H1 (cell line): ENCODE results near the gene CTIF. TPM values are rescaled to one million over a fixed set of nuclear protein-coding genes. Genes with fewer than 3 reads are reported as not detected.

Experiments used
- CTCF ChIA-PET: fragments of 300-600 bp; sonication (Branson Sonifier 250); formaldehyde crosslinking; loops from one replicate; lab custom pipeline; 2021; ENCODE audit not compliant: partially characterized antibody; lab: Charles Lee
- POLR2A ChIA-PET: fragments of 300-600 bp; sonication (Branson Sonifier 250); formaldehyde crosslinking; loops from one replicate; lab custom pipeline; 2021; ENCODE audit warnings: inconsistent platforms; ENCODE audit not compliant: partially characterized antibody; lab: Charles Lee
- DNase-seq, 2 experiments: peaks; one replicate each; pipeline versions ENCODE4 v3.0.0 to v3.0.0-alpha.2; 2010 to 2022; ENCODE audit warnings: low spot score in 2 of 2, low read depth in 1 of 2, mixed read lengths in 1 of 2
- FAIRE-seq: peaks from 2 replicates; lab custom pipeline; 2011; peaks lifted over from hg19 to GRCh38; lab: Jason Lieb, UNC
- H2AFZ ChIP-seq: 2 replicates; pipeline ENCODE4 v1.8.1; 2012; ENCODE audit warnings: low read length, inconsistent platforms
- H2AK5ac ChIP-seq: 2 replicates; pipeline ENCODE4 v1.6.1; 2013; ENCODE audit warnings: low read depth, low read length
- H2BK120ac ChIP-seq: replicated peaks from 2 replicates; pipeline ENCODE3; 2013; ENCODE audit warnings: low read depth, low read length, inconsistent platforms
- H2BK12ac ChIP-seq: 2 replicates; pipeline ENCODE4 v1.6.1; 2013; ENCODE audit warnings: low read depth, low read length
- H2BK15ac ChIP-seq: 2 replicates; pipeline ENCODE4 v1.6.1; 2013; ENCODE audit warnings: low read length
- H2BK20ac ChIP-seq: 2 replicates; pipeline ENCODE4 v1.6.1; 2013; ENCODE audit warnings: low read length
- H2BK5ac ChIP-seq: 2 replicates; pipeline ENCODE4 v1.6.1; 2013; ENCODE audit warnings: low read depth, low read length
- H3K14ac ChIP-seq: 2 replicates; pipeline ENCODE4 v1.6.1; 2013; ENCODE audit warnings: inconsistent platforms; ENCODE audit not compliant: insufficient read length
- H3K18ac ChIP-seq: 2 replicates; pipeline ENCODE4 v1.6.1; 2013; ENCODE audit warnings: low read length; ENCODE audit errors: extremely low read depth
- H3K23ac ChIP-seq: 2 replicates; pipeline ENCODE4 v1.6.1; 2013; ENCODE audit warnings: inconsistent platforms; ENCODE audit not compliant: insufficient read length
- H3K23me2 ChIP-seq: 2 replicates; pipeline ENCODE4 v1.6.1; 2013; ENCODE audit warnings: low read depth, low read length
- H3K27ac ChIP-seq: 2 replicates; pipeline ENCODE4 v1.6.1; 2011; ENCODE audit warnings: low read depth, low read length, inconsistent platforms
- H3K27me3 ChIP-seq, 4 experiments: replicated peaks in 1 of 4; 1 replicate in 1 of 4; 2 replicates in 3 of 4; pipeline versions ENCODE4 v1.6.1 to v1.8.1; 2011 to 2013; ENCODE audit warnings: low read length in 3 of 4, mild to moderate bottlenecking in 3 of 4, inconsistent platforms in 2 of 4, mixed read lengths in 2 of 4, moderate library complexity in 1 of 4; ENCODE audit not compliant: control insufficient read depth in 3 of 4, insufficient read depth in 3 of 4; ENCODE audit errors: extremely low read depth in 1 of 4
- H3K36me3 ChIP-seq, 4 experiments: 2 replicates each; pipeline versions ENCODE4 v1.6.1 to v1.8.1; 2011 to 2013; ENCODE audit warnings: mild to moderate bottlenecking in 4 of 4, low read length in 3 of 4, moderate library complexity in 2 of 4, control low read depth in 1 of 4, inconsistent platforms in 1 of 4; ENCODE audit not compliant: insufficient read depth in 4 of 4, control insufficient read depth in 2 of 4
- H3K4ac ChIP-seq: replicated peaks from 2 replicates; pipeline ENCODE3; 2013; ENCODE audit warnings: low read length, low read depth, mixed read lengths, inconsistent platforms; ENCODE audit not compliant: insufficient read length
- H3K4me1 ChIP-seq, 4 experiments: replicated peaks in 1 of 4; 1 replicate in 1 of 4; 2 replicates in 3 of 4; pipeline versions ENCODE4 v1.6.1 to v1.8.1; 2011 to 2013; ENCODE audit warnings: low read length in 3 of 4, inconsistent platforms in 2 of 4, mixed read lengths in 1 of 4; ENCODE audit not compliant: insufficient read depth in 4 of 4, control insufficient read depth in 3 of 4
- H3K4me2 ChIP-seq, 2 experiments: 2 replicates each; pipeline versions ENCODE4 v1.6.1 to v1.8.1; 2011 to 2013; ENCODE audit warnings: low read depth in 2 of 2, low read length in 2 of 2, control low read depth in 1 of 2, inconsistent platforms in 1 of 2, mild to moderate bottlenecking in 1 of 2; ENCODE audit not compliant: insufficient read depth in 1 of 2
- H3K4me3 ChIP-seq, 4 experiments: fragments of 200-600, 300-600 bp in 1 of 4; sonication (generic), shearing (Covaris generic), sonication (Bioruptor Twin) in 1 of 4; 2 replicates each; pipeline versions ENCODE4 v1.5.1 to v1.8.1; 2011 to 2016; ENCODE audit warnings: low read length in 4 of 4, low read depth in 3 of 4, control low read depth in 2 of 4, inconsistent platforms in 2 of 4, mild to moderate bottlenecking in 2 of 4, mixed read lengths in 1 of 4, moderate library complexity in 1 of 4; ENCODE audit not compliant: insufficient read depth in 2 of 4; ENCODE audit errors: extremely low read depth in 1 of 4
- H3K56ac ChIP-seq: replicated peaks from 2 replicates; pipeline ENCODE3; 2013; ENCODE audit warnings: low read depth, mild to moderate bottlenecking, mixed read lengths, low read length, inconsistent platforms; ENCODE audit not compliant: insufficient read length
- H3K79me1 ChIP-seq: 2 replicates; pipeline ENCODE4 v1.6.1; 2013; ENCODE audit warnings: low read depth, low read length, control low read depth
- H3K79me2 ChIP-seq, 2 experiments: 2 replicates each; pipeline versions ENCODE4 v1.6.1 to v1.8.1; 2012 to 2013; ENCODE audit warnings: low read length in 2 of 2, mild to moderate bottlenecking in 2 of 2, inconsistent platforms in 1 of 2; ENCODE audit not compliant: insufficient read depth in 2 of 2, control insufficient read depth in 1 of 2
- H3K9ac ChIP-seq, 4 experiments: replicated peaks in 1 of 4; 1 replicate in 1 of 4; 2 replicates in 3 of 4; pipeline versions ENCODE4 v1.6.1 to v1.8.1; 2011 to 2013; ENCODE audit warnings: low read depth in 3 of 4, low read length in 3 of 4, control low read depth in 2 of 4, mild to moderate bottlenecking in 2 of 4, moderate library complexity in 2 of 4, inconsistent platforms in 1 of 4; ENCODE audit errors: extremely low read depth in 1 of 4
- H3K9me3 ChIP-seq, 2 experiments: 2 replicates each; pipeline versions ENCODE4 v1.6.1 to v1.8.1; 2012 to 2013; ENCODE audit warnings: mild to moderate bottlenecking in 2 of 2, moderate library complexity in 2 of 2, control low read depth in 1 of 2, inconsistent platforms in 1 of 2, low read depth in 1 of 2, low read length in 1 of 2, mixed read lengths in 1 of 2; ENCODE audit not compliant: insufficient read depth in 2 of 2
- H4K20me1 ChIP-seq, 2 experiments: replicated peaks in 1 of 2; 2 replicates each; pipeline versions ENCODE3 to v1.8.1; 2011 to 2013; ENCODE audit warnings: inconsistent platforms in 2 of 2, low read length in 2 of 2, mild to moderate bottlenecking in 1 of 2; ENCODE audit not compliant: insufficient read depth in 2 of 2, control insufficient read depth in 1 of 2
- H4K5ac ChIP-seq: 2 replicates; pipeline ENCODE4 v1.6.1; 2013; ENCODE audit warnings: low read length, low read depth, mixed read lengths, inconsistent platforms; ENCODE audit not compliant: insufficient read length
- H4K8ac ChIP-seq: 2 replicates; pipeline ENCODE4 v1.8.0; 2013; ENCODE audit warnings: mild to moderate bottlenecking, moderate library complexity, low read length, inconsistent platforms; ENCODE audit not compliant: insufficient read depth; ENCODE audit errors: extremely low read depth
- H4K91ac ChIP-seq: replicated peaks from 2 replicates; pipeline ENCODE3; 2013; ENCODE audit warnings: low read length, mixed read lengths, inconsistent platforms; ENCODE audit not compliant: insufficient read length
- ASH2L ChIP-seq: fragments of 200-600, 300-600 bp; sonication (generic); IDR thresholded peaks from one replicate; pipeline ENCODE4 v1.7.1; 2017; ENCODE audit warnings: low read length
- BRCA1 ChIP-seq: IDR thresholded peaks from 2 replicates; pipeline ENCODE4 v1.6.1; 2012; ENCODE audit warnings: low read depth, low read length, improper control_type of control experiment
- CBX8 ChIP-seq: fragments of 300-800, 300-1000 bp; sonication (generic); IDR thresholded peaks from 2 replicates; pipeline ENCODE4 v1.7.1; 2016; ENCODE audit warnings: low read depth, low read length, borderline replicate concordance
- CTBP2 ChIP-seq: IDR thresholded peaks from 2 replicates; pipeline ENCODE4 v1.7.0; 2011; ENCODE audit warnings: borderline replicate concordance, mild to moderate bottlenecking, moderate library complexity, mixed read lengths, low read length; ENCODE audit not compliant: insufficient read depth, insufficient read length
- EGR1 ChIP-seq: IDR thresholded peaks from 2 replicates; pipeline ENCODE4 v1.6.1; 2011; ENCODE audit warnings: low read depth, low read length, borderline replicate concordance
- MAX ChIP-seq: IDR thresholded peaks from 2 replicates; pipeline ENCODE4 v1.6.1; 2012; ENCODE audit warnings: inconsistent platforms
- RNF2 ChIP-seq: fragments of 200-900, 300-1000 bp; sonication (generic); IDR thresholded peaks from 2 replicates; pipeline ENCODE4 v1.7.1; 2016; ENCODE audit warnings: borderline replicate concordance, low read depth, mild to moderate bottlenecking, antibody characterized with exemption, low read length; ENCODE audit not compliant: poor library complexity, severe bottlenecking; ENCODE audit errors: missing control alignments
- SAP30 ChIP-seq: fragments of 300-600 bp; sonication (generic); IDR thresholded peaks from 2 replicates; pipeline ENCODE4 v1.7.1; 2012; ENCODE audit warnings: low read length, moderate library complexity, mild to moderate bottlenecking, inconsistent platforms; ENCODE audit not compliant: insufficient read depth, insufficient replicate concordance
- SIRT6 ChIP-seq: IDR thresholded peaks from one replicate; pipeline ENCODE4 v1.7.1; 2012; ENCODE audit warnings: low read length, inconsistent platforms
- SP1 ChIP-seq: IDR thresholded peaks from 2 replicates; pipeline ENCODE4 v1.6.1; 2011; ENCODE audit warnings: low read depth, low read length
- SRF ChIP-seq: IDR thresholded peaks from 2 replicates; pipeline ENCODE4 v1.6.1; 2011; ENCODE audit warnings: mild to moderate bottlenecking, low read depth, low read length, moderate library complexity
- TCF12 ChIP-seq: IDR thresholded peaks from 2 replicates; pipeline ENCODE4 v1.6.1; 2011; ENCODE audit warnings: low read depth, mild to moderate bottlenecking, low read length
- TEAD4 ChIP-seq: IDR thresholded peaks from 2 replicates; pipeline ENCODE4 v1.6.1; 2012; ENCODE audit warnings: low read depth, low read length, inconsistent platforms, mixed read lengths
- YY1 ChIP-seq: IDR thresholded peaks from 2 replicates; pipeline ENCODE4 v1.6.1; 2011; ENCODE audit warnings: low read depth, mild to moderate bottlenecking, low read length
- WGBS, 2 experiments: shearing (Covaris generic) in 1 of 2; methylation state at CpG; one replicate each; pipeline versions ENCODE4 v1.1.6 to v1.1.7; 2013 to 2015; ENCODE audit warnings: low lambda C conversion rate in 2 of 2, mixed read lengths in 2 of 2, inconsistent platforms in 1 of 2, low coverage in 1 of 2, missing lambda C conversion rate in 1 of 2; ENCODE audit not compliant: insufficient replicate concordance in 2 of 2, insufficient coverage in 1 of 2, insufficient read length in 1 of 2; ENCODE audit errors: extremely low coverage in 1 of 2, missing lambda C conversion rate in 1 of 2; 5-methylcytosine and 5-hydroxymethylcytosine counted together
- polyA plus RNA-seq, 7 experiments: library from polyadenylated mRNA; depleted of rRNA in 3 of 7; stranded (reverse) in 5 of 7; unstranded in 2 of 7; fragments of >200 nt in 5 of 7; fragments of 200-250 nt in 2 of 7; gene quantifications; 1 replicate in 5 of 7; 2 replicates in 1 of 7; 4 replicates in 1 of 7; pipeline versions ENCODE4 v1.2.1 to v1.2.3, GENCODE V29; 2011 to 2013; ENCODE audit warnings: missing spikeins in 2 of 7, mixed read lengths in 2 of 7
- total RNA-seq: library from RNA; stranded (reverse); fragmentation: NEBNext Ultra II Directional; extraction: Animal tissue kit (Norgen Biotek cat#: 25700); gene quantifications from 2 replicates; pipeline ENCODE4 v1.2.1, GENCODE V29; 2021

CTIF gene
- total and polyA plus RNA-seq, 2 of the 8 experiments (the other 6 are each of a cell fraction or from before 2014, with no cell fraction given) = 9.0 to 17.8 TPM

GRCh38 chr18:48683197-48683596 lies 144.4 kb downstream of the CTIF start:
- H2BK120ac ChIP-seq = no peak overlapping the region
- H3K14ac ChIP-seq = no peak overlapping the region
- H4K91ac ChIP-seq = no peak overlapping the region
- H3K23me2 ChIP-seq = peaks cover 2% of the 10 kb centered on the region; the same call in 1 of the 2 replicates
- H3K27ac ChIP-seq = no peak overlapping the region
- no peak overlapping the region for H2AFZ ChIP-seq
- H3K18ac ChIP-seq = no peak overlapping the region
- H4K8ac ChIP-seq = peak overlapping the region; percentile 36; the same call in 1 of the 2 replicates
- no peak overlapping the region for H3K23ac ChIP-seq
- no peaks in the 10 kb centered on the region for H3K79me2 ChIP-seq
- H2AK5ac ChIP-seq = no peak overlapping the region
- no peaks in the 10 kb centered on the region for H3K79me1 ChIP-seq
- no peak overlapping the region for H4K5ac ChIP-seq
- H3K4me3 ChIP-seq = no peak overlapping the region
- WGBS, 2 experiments = 93% methylated on average over 6 of the region's 6 CpGs; no CpG with 5 or more reads in 1 of the 2 experiments
- H3K9ac ChIP-seq = no peak overlapping the region
- TF ChIP-seq TCF12 = no peak
- TF ChIP-seq BRCA1 = no peak
- no peak for TF ChIP-seq EGR1
- no peak for TF ChIP-seq TEAD4
- TF ChIP-seq ASH2L = no peak
- TF ChIP-seq CTBP2 = no peak
- no peak for TF ChIP-seq MAX
- no peak for TF ChIP-seq YY1
- TF ChIP-seq SP1 = no peak
- no peak for TF ChIP-seq CBX8
- TF ChIP-seq SAP30 = no peak
- TF ChIP-seq SIRT6 = no peak
- TF ChIP-seq RNF2 = no peak
- no peak for TF ChIP-seq SRF
- H3K36me3 ChIP-seq = no peaks in the 10 kb centered on the region; a peak in 1 of 8 replicates
- POLR2A ChIA-PET = no interaction called here
- no peaks in the 10 kb centered on the region for H3K27me3 ChIP-seq
- no peak overlapping the region for H3K56ac ChIP-seq
- FAIRE-seq = no peak
- no peak overlapping the region for H2BK15ac ChIP-seq
- H2BK20ac ChIP-seq = no peak overlapping the region
- H3K4me1 ChIP-seq = no peaks in the 10 kb centered on the region
- DNase-seq = no peak
- no peak overlapping the region for H3K4me2 ChIP-seq
- no peak overlapping the region for H3K4ac ChIP-seq
- no peak overlapping the region for H2BK5ac ChIP-seq
- CTCF ChIA-PET = interaction anchor here (0.8 to 1.2 kb wide), 2 partner anchors 9 to 208 kb away, joined by 3 to 5 read pairs; no protein-coding TSS in a partner anchor
- H4K20me1 ChIP-seq = no peaks in the 10 kb centered on the region
- no peak overlapping the region for H2BK12ac ChIP-seq
- no peaks in the 10 kb centered on the region for H3K9me3 ChIP-seq
